Liver (tissue), 9 donors: ENCODE results near the gene PDLIM7. TPM values are rescaled to one million over a fixed set of nuclear protein-coding genes. Genes with fewer than 3 reads are reported as not detected.

Experiments used
- DNase-seq: peaks from one replicate; pipeline ENCODE4 v3.0.0-alpha.2; 2017; ENCODE audit warnings: low spot score
- H3K27ac ChIP-seq, 2 donors: one replicate each; pipeline ENCODE4 v1.7.0; 2013; ENCODE audit warnings: inconsistent platforms in 2 of 2, low read length in 2 of 2, control low read depth in 1 of 2, low read depth in 1 of 2, mild to moderate bottlenecking in 1 of 2
- H3K27me3 ChIP-seq, 4 donors: one replicate each; pipeline versions ENCODE4 v1.6.1 to v1.7.0; 2013; ENCODE audit warnings: low read length in 3 of 4, inconsistent platforms in 1 of 4, mild to moderate bottlenecking in 1 of 4, moderate library complexity in 1 of 4; ENCODE audit not compliant: control insufficient read depth in 4 of 4, insufficient read depth in 4 of 4
- H3K36me3 ChIP-seq, 4 donors: one replicate each; pipeline versions ENCODE4 v1.6.1 to v1.7.0; 2013; ENCODE audit warnings: low read length in 3 of 4, mild to moderate bottlenecking in 3 of 4, low read depth in 1 of 4, moderate library complexity in 1 of 4; ENCODE audit not compliant: control insufficient read depth in 4 of 4, insufficient read depth in 3 of 4
- H3K4me1 ChIP-seq, 4 donors: one replicate each; pipeline versions ENCODE4 v1.6.1 to v1.7.0; 2013; ENCODE audit warnings: low read length in 3 of 4, mild to moderate bottlenecking in 3 of 4, moderate library complexity in 1 of 4; ENCODE audit not compliant: control insufficient read depth in 4 of 4, insufficient read depth in 4 of 4
- H3K4me3 ChIP-seq, 3 donors: one replicate each; pipeline versions ENCODE4 v1.6.1 to v1.7.0; 2013; ENCODE audit warnings: low read length in 3 of 3, control low read depth in 1 of 3, low read depth in 1 of 3, mild to moderate bottlenecking in 1 of 3
- H3K9ac ChIP-seq, 2 donors: one replicate each; pipeline ENCODE4 v1.7.0; 2013; ENCODE audit warnings: low read length in 2 of 2, mild to moderate bottlenecking in 2 of 2, moderate library complexity in 2 of 2, control low read depth in 1 of 2, low read depth in 1 of 2
- H3K9me3 ChIP-seq, 4 donors: one replicate each; pipeline versions ENCODE4 v1.6.1 to v1.7.0; 2013; ENCODE audit warnings: low read length in 3 of 4; ENCODE audit not compliant: control insufficient read depth in 4 of 4
- ATF3 ChIP-seq: IDR thresholded peaks from 2 replicates; pipeline ENCODE4 v1.6.1; 2016; ENCODE audit warnings: antibody characterized with exemption
- EGR1 ChIP-seq, 2 donors: IDR thresholded peaks; 2 replicates each; pipeline ENCODE4 v1.6.1; 2016 to 2018; ENCODE audit warnings: antibody characterized with exemption in 2 of 2, low read depth in 2 of 2
- FOXA1 ChIP-seq: IDR thresholded peaks from 2 replicates; pipeline ENCODE4 v1.6.1; 2016; ENCODE audit warnings: antibody characterized with exemption
- FOXA2 ChIP-seq: IDR thresholded peaks from 2 replicates; pipeline ENCODE4 v1.6.1; 2016; ENCODE audit warnings: antibody characterized with exemption
- GABPA ChIP-seq, 2 donors: IDR thresholded peaks in 1 of 2; conservative IDR thresholded peaks in 1 of 2; 2 replicates each; pipeline ENCODE4 v1.6.1; 2016; ENCODE audit warnings: antibody characterized with exemption in 2 of 2, mild to moderate bottlenecking in 1 of 2, moderate library complexity in 1 of 2
- HNF4A ChIP-seq, 2 donors: conservative IDR thresholded peaks; 2 replicates each; pipeline ENCODE4 v1.6.1; 2016; ENCODE audit warnings: antibody characterized with exemption in 2 of 2, mild to moderate bottlenecking in 2 of 2
- HNF4G ChIP-seq: IDR thresholded peaks from 2 replicates; pipeline ENCODE4 v1.6.1; 2016; ENCODE audit warnings: antibody characterized with exemption
- JUND ChIP-seq, 2 donors: IDR thresholded peaks; 2 replicates each; pipeline ENCODE4 v1.6.1; 2016; ENCODE audit warnings: antibody characterized with exemption in 2 of 2
- MAX ChIP-seq: IDR thresholded peaks from 2 replicates; pipeline ENCODE4 v1.6.1; 2016; ENCODE audit warnings: antibody characterized with exemption
- NR2F2 ChIP-seq: IDR thresholded peaks from 2 replicates; pipeline ENCODE4 v1.6.1; 2016; ENCODE audit warnings: antibody characterized with exemption
- RAD21 ChIP-seq, 2 donors: IDR thresholded peaks; 2 replicates each; pipeline ENCODE4 v1.6.1; 2016; ENCODE audit warnings: antibody characterized with exemption in 2 of 2, mild to moderate bottlenecking in 2 of 2
- RXRA ChIP-seq, 2 donors: IDR thresholded peaks; 2 replicates each; pipeline ENCODE4 v1.6.1; 2017 to 2018; ENCODE audit warnings: antibody characterized with exemption in 2 of 2, mild to moderate bottlenecking in 1 of 2
- SP1 ChIP-seq: IDR thresholded peaks from 2 replicates; pipeline ENCODE4 v1.6.1; 2018; ENCODE audit warnings: antibody characterized with exemption, mild to moderate bottlenecking
- TAF1 ChIP-seq: conservative IDR thresholded peaks from 2 replicates; pipeline ENCODE4 v1.6.1; 2016; ENCODE audit warnings: antibody characterized with exemption, mild to moderate bottlenecking
- YY1 ChIP-seq: IDR thresholded peaks from 2 replicates; pipeline ENCODE4 v1.6.1; 2016; ENCODE audit warnings: antibody characterized with exemption, mild to moderate bottlenecking
- ZBTB33 ChIP-seq: IDR thresholded peaks from 2 replicates; pipeline ENCODE4 v1.6.1; 2016; ENCODE audit warnings: antibody characterized with exemption
- WGBS: extraction: QIAGEN DNeasy Blood & Tissue Kit; methylation state at CpG from one replicate; pipeline ENCODE4 v1.1.7; 2013; 5-methylcytosine and 5-hydroxymethylcytosine counted together
- polyA plus RNA-seq, 2 donors: library from polyadenylated mRNA; stranded (reverse) in 1 of 2; unstranded in 1 of 2; fragments of 200-250 nt in 1 of 2; fragments of >200 nt in 1 of 2; fragmentation: Nextera tagmentation in 1 of 2; extraction: Ambion mirVana in 1 of 2; gene quantifications; one replicate each; pipeline versions ENCODE4 v1.2.1 to v1.2.3, GENCODE V29; 2013 to 2015
- total RNA-seq, 2 donors: library from RNA; depleted of rRNA; stranded (reverse); fragments of >200 nt; gene quantifications; one replicate each; pipeline ENCODE4 v1.2.3, GENCODE V29; 2014
- donor health status: healthy.
- donor health status: healthy.
- donor health status: healthy.
- donor health status: healthy.
- donor health status: healthy.

Gene PDLIM7
- total and polyA plus RNA-seq, 4 donors: 5.5 to 36.0 (median 8.5) TPM

- H3K4me1 ChIP-seq: peaks cover 12 to 25% (median 15%) of the 10 kb centered on the region in 4 donors
- no peak overlapping the region for H3K9ac ChIP-seq
- no peak overlapping the region for H3K4me3 ChIP-seq
- H3K36me3 ChIP-seq: no peaks in the 10 kb centered on the region
- TF ChIP-seq YY1: no peak
- no peak for TF ChIP-seq GABPA (IDR thresholded peaks at IDR 0.05 in 1 of 2, conservative IDR thresholded peaks at IDR 0.05 in 1 of 2)
- no peak for TF ChIP-seq NR2F2
- TF ChIP-seq ATF3: no peak
- no peak for TF ChIP-seq FOXA1
- TF ChIP-seq HNF4A (conservative IDR thresholded peaks at IDR 0.05): no peak
- 88% methylated on average over 18 of the region's 18 CpGs for WGBS
- no peaks in the 10 kb centered on the region for H3K9me3 ChIP-seq
- no peaks in the 10 kb centered on the region for H3K27me3 ChIP-seq
- H3K27ac ChIP-seq: no peak overlapping the region
- no peak for DNase-seq
Measured at GRCh38 chr5:177476531-177477233, 20.7 kb downstream of the PDLIM7 start.

- DNase-seq: no peak
Measured at GRCh38 chr5:177475563-177476427, 21.6 kb downstream of the PDLIM7 start.

More at GRCh38 chr5:177475563-177476427, 21.6 kb downstream of the PDLIM7 start:
- H3K4me3 ChIP-seq: no peak overlapping the region
- no peak overlapping the region for H3K9ac ChIP-seq
- WGBS: 81% methylated on average over 11 of the region's 11 CpGs
- TF ChIP-seq ZBTB33 (no peak), FOXA2 (no peak), JUND (IDR thresholded peaks at IDR 0.05) (no peak), RXRA (IDR thresholded peaks at IDR 0.05) (no peak), NR2F2 (no peak), RAD21 (IDR thresholded peaks at IDR 0.05) (no peak), ATF3 (no peak), HNF4G (no peak), FOXA1 (no peak), TAF1 (no peak), EGR1 (IDR thresholded peaks at IDR 0.05; ENCODE audit: low read depth in 2 of 2) (no peak), YY1 (no peak), GABPA (IDR thresholded peaks at IDR 0.05 in 1 of 2, conservative IDR thresholded peaks at IDR 0.05 in 1 of 2) (no peak), MAX (no peak), SP1 (no peak), HNF4A (conservative IDR thresholded peaks at IDR 0.05) (no peak)
- H3K9me3 ChIP-seq: no peaks in the 10 kb centered on the region
- H3K27me3 ChIP-seq: no peaks in the 10 kb centered on the region
- no peaks in the 10 kb centered on the region for H3K36me3 ChIP-seq
- peaks cover 12 to 25% (median 15%) of the 10 kb centered on the region in 4 donors for H3K4me1 ChIP-seq
- no peak overlapping the region for H3K27ac ChIP-seq
